Forelimb muscle (tissue), 1 donor: ENCODE data around the gene PON1. TPM values are rescaled to one million over a fixed set of nuclear protein-coding genes. Genes with fewer than 3 reads are reported as not detected.

ENCODE experiments used
- DNase-seq: peaks from one replicate; pipeline ENCODE4 v3.0.0-alpha.2; 2013; ENCODE audit warnings: low read depth
- polyA plus RNA-seq: library from polyadenylated mRNA; unstranded; fragments of 120-200 nt; gene quantifications from one replicate; pipeline ENCODE4 v1.2.1, GENCODE V29; 2013; ENCODE audit not compliant: insufficient read length

PON1 gene
- polyA plus RNA-seq, 1 donor: 0.47 TPM

DNA sequence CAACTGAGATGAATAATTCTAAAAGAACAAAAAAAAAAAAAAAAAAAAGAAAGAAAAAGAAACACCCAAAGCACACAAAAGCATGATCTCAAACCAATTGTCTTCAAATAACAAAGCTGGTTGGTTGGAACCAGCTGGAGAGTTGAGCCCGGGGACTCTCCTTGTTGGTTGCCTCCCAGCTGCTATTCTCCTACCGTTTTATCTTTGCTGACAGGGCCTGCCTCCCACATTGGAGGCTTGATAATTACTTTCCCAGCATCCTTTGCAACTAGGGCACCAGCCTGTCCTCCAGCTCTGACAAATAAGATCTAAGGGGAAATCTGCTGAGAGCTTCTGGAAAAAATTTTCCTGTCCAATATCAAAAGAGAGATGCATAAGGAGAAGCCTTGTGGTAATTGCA lies 6.8 kb downstream of the PON1 start:
- DNase-seq: no peak

DNA sequence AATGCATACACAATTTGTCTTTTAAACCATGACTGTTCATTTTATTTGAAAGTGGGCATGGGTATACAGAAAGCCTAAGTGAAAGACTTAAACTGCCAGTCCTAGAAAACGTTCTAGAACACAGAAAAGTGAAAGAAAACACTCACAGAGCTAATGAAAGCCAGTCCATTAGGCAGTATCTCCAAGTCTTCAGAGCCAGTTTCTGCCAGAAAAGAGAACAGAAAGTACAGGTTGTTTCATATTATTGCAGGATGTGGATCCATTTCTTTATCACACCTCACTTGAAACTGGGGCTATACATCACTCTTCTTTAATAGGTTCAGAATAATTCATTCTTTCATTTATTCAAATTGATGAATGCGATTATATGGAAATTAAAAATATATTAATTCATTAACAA lies 7.7 kb downstream of the PON1 start:
- no peak for DNase-seq

DNA sequence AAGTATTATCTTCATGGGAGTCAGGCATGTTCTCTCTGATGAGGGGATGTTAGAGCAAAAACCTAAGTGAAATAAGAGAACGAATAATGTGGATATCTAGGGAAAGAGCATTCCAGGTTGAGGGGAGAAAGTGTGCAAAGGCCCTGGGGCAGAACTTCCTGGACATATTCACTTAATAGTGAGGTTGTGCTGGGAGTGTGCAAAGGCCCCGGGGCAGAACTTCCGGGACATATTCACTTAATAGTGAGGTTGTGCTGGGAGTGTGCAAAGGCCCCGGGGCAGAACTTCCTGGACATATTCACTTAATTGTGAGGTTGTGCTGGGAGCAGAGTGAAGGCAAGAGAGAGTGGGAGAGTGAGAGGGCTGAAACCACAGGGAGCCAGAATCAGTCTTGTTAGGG lies 11.8 kb downstream of the PON1 start:
- no peak for DNase-seq

DNA sequence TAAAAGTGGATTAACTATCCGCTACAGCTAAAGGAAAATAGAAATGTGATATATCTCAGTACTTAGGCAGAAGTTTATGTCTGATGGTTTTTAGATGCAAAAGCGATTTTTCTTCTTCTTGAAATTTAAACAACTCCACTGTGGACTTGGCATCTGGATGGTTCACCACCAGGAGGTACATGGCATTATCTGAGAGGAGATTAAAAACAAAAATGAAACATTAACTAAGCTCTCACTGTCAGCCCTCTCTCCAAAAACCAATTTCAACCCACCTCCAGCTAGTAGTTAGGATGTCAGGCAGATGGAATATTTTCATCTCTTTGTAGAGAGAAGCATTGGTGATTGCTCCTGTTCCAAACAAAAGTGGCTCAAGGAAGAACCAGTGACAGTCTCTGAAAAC lies 12.9 kb downstream of the PON1 start:
- no peak for DNase-seq

DNA sequence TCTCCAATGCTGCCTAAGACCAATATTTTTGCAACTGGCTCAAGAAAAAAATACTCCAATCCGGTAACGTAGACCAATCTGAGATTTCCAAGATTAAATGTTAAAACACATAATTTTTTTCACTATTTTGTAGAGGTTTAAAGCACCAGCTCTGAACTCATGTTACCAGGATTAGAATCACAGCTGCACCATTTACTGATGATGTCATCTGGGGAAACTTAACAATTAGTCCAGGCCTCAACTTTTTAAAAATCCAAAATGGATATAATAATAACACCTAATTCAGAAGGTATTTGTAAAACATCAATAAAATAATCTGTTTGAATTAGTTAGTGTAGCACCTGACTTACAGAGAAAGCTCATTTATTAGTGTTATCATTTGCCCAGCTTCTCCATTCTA lies 14.4 kb downstream of the PON1 start:
- DNase-seq: no peak

DNA sequence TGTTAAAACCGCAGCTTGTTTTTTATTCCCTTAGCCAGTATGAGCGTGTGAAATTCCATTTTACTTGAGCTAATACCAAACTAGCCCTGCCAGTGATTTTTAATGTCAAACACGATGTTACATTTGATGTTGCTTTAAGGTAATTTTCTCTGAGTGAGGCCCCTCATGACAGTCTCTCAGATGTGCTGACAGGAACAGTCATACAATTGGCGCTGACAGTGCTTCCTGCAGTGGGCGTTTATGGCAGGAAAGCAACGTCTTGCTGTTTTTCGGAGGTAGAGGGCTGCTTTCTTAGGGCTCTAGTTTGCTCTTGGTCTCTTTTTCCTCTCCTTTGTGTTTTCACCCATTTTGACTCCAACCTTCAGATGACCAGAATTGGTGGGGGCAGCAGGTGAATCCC lies 19.3 kb downstream of the PON1 start:
- no peak for DNase-seq

DNA sequence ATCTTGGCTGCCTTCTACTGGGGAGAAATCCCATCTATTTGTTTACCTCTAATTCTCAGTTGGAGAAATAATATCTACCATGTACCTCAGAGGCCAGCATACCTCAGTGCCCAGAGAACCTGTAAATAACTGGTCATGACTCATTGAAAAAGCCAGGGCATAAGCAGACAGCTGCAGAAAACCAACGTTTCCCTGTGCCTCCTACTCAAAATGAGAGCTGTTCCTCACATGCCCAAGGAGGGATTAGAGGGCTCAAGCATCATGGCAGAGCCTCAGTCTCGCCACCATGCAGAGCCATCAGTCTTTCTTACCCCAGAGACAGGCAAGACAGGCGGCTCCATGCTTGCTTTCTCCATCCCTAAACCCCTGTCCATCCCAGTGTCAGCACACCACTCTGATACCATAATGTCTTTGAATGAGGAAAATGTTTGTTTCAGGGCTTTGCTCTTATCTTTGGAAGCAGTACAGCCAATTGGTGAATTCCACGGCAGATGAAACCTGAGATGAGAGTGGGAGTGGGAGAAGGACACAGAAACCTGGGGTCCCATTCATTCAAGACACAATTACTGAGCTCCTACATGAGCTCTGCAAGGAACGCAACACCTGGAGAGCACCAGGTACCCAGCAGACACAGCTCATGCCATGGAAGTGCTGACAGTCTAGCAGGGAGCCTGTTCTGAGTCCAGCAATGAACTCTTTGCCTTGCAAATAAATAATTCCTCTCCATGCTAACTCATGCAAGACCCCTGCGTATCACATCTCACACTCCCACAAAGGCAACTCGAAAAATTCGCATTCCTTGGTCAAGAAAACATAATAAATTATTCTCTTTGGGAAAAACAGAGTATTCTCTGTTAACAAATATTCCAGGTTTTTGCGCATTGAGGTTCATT lies 21.1 kb downstream of the PON1 start:
- DNase-seq: no peak

DNA sequence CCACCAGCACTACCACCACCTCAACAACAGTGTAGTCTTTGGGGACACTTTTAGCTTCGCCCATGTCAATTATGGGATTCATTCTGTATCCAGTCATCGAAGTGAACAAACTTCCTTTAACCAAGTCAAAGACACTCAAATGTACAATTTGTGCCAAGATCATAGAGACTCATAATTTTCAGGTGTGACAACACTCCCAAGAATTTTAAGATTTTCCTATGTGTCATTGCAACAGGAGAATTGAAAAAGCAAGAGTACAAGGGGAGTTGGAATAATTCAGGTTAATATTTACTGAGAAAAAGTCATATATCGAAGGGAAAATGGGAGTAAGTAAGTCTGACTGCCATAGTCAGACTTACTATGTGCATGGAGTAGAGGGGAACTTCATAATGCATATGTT lies 26.2 kb downstream of the PON1 start:
- DNase-seq: no peak

DNA sequence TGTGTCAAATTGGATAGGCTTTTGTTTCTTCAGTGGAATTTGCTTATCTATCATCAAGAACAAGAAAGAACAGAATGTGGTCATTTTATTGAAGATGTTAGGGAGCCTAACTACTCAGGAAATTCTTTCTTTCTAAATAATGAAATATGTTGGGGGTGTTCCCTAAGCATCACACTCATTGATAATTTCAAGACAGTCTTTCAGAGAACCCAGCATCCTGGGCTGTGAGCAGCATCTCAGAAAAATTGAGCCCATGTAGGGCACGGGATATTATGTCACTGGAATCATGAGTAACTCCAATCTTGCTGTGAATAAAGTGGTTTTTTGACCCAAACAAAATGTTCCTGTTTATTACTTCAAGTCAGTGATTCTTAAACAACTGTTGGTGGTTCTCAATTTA lies 27.3 kb downstream of the PON1 start:
- no peak for DNase-seq

DNA sequence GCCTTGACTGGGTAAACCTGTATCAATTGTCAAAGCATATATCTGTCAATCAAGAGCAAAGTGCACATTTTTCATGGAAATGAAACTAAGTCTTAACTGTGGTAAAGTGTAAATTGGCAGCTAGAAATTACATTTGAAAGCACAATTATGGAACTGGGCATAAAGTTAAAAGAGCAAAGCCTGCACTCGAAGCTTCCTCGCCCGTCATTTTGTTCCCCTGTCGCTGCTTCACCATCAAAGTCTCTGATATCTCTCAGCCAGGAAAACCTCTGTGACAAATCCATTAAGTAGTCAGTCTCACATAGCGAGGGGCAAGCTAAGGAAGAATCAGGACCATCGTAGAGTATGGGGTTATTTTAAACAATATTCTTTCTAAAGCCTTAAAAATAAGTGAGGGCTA lies 27.9 kb downstream of the PON1 start:
- DNase-seq: no peak

DNA sequence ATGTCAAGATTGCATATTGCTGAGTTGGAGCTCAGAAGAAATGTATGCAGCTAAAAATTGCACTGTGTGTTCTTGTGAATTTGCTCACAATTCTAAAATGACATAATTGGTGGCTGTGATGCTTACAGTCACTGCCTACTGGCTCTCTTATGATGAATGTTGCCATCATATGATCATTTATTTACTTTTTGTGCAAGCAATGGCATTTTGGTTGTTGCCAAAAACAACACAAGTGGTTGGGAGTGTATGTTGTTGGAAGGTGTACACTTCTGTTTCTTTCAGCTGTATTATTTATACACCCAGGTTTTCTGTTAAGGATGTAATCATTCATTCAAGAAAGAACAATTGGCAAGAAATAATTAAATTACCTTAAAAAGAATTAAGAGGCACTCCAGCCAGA lies 28.9 kb downstream of the PON1 start:
- no peak for DNase-seq

DNA sequence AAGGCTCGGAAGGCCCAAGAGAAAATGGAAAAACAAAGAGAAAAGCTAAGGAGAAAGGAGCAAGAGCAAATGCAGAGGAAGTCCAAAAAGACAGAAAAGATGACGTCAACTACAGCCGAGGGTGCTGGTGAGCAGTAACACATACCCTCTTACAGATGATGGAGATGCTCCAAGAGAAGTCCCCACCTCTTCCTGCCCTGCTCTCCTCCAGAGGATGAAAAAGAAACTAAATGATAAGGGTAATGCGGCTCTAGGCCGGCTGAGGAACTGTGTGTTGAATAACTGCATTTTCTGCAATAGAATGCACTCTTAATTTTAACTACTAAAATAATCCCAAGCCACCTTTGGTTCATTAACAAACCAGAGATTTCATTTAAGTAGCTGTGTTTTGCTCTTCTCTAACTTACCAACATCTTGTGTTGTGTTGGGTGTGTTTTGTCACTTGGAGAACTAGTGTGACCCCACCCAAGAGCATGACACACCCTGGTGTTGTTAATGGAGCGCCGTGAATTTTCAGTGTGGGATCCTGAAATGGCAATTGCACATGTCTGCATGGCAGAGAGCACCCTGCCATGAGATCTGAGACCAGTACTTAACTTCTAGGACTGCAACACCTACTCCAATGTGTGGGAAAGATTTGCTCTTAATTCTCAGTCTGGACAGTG lies 34.0 kb downstream of the PON1 start:
- DNase-seq: no peak

DNA sequence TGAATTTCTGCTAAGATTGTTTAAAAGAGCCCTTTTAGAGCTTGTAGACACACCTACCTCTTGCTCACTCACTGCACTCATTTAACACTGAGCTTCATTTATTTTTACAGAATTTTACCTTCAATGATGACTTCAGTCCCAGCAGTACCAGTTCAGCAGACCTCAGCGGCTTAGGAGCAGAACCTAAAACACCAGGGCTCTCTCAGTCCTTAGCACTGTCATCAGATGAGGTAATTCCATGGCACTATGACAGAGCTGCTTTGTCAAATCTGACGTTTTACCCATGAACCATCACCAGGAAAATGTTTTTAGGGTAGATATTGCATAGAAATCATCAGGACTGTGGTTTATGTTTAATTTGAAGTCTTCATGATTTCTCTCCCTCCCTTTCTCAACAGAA lies 38.2 kb downstream of the PON1 start:
- no peak for DNase-seq

DNA sequence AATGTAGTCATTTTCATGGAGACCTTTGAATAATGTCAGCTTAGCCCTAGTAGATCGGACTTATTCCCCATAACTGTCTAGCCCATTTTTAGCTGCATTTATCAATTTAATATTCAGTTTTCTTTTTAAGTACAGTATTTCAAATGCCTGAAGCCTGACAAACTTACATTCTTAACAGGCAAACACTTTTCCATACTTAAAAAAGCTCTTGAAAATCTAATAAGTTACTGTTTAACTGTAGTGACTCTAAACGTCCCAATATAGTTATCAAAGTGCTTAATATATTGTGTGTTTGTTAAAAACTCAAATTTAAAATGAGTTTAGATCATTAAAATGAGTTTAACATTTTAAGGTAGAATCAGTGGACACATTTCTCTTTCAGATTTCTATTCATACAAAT lies 44.9 kb downstream of the PON1 start:
- no peak for DNase-seq

DNA sequence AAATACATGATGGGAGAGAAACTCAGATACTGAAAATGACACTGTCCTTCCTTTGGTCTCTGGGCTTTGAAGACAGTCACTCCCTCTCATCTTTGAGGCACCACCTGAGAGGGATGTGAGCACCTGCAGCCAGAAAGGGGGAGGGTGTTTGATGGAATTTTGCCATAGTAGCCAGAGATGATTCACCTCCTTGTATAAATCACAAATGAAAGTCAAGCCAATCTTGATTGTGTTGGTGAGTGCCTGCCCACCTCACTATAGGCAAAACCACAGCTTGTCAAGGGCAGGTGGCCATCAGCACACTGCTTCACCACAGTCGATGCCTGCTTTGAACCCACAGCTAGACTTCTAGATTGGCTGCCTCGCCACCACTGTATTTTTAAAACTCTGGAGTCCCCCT lies 48.2 kb downstream of the PON1 start:
- no peak for DNase-seq

DNA sequence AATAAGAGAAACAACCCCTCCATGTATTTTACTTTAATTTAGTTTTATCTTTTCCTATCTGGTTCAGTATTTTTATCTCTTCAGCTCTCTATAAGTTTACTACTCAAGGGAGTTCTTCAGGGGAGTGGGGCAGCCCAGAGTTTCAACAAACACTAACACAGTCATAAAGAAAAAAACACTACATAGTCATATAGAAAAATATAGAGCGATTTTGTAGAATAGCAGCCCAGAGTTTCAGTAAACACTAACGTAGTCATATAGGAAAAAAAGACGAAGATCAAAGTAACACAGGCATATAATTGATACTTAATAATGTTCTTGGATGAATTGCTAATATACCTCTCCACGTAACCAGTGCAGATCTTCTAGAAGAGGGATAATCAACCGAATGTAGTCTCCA lies 54.7 kb downstream of the PON1 start:
- no peak for DNase-seq

DNA sequence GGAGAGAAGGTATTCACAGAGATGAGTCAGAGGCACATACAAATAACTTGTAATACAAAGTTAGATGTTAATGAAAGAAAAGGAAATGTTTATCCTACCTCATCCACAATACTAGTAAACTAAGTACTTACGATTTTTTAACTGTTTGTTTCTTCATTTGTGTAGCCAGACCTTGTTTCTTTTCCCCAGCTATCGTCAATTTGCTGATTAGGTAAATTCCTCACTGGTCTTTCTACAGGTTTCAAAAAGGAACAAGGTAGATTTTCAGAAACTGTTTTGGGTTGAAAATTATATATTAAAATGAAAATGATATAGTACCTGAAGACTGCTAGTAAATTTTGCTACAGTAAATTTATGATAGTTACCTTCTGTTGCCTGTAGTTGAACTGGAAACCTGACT lies 56.6 kb downstream of the PON1 start:
- no peak for DNase-seq

DNA sequence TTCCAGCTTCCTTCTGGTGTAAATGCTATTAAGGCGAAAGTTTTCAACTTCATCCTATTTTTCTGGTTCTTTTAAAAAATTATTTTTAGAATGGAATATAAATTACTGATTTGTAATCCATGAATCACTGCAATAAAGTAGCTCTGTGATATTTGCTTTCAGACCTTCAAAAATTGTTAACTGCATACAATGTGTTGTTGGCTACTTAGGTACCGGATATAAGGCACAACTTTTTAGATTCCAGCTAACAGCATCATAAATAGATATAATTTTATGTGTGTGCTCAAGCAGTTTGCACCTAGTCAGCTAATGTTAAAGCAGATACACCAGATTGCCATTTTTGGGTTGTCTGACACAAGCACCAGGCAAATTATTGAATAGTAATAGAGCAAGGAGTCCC lies 58.7 kb downstream of the PON1 start:
- no peak for DNase-seq

DNA sequence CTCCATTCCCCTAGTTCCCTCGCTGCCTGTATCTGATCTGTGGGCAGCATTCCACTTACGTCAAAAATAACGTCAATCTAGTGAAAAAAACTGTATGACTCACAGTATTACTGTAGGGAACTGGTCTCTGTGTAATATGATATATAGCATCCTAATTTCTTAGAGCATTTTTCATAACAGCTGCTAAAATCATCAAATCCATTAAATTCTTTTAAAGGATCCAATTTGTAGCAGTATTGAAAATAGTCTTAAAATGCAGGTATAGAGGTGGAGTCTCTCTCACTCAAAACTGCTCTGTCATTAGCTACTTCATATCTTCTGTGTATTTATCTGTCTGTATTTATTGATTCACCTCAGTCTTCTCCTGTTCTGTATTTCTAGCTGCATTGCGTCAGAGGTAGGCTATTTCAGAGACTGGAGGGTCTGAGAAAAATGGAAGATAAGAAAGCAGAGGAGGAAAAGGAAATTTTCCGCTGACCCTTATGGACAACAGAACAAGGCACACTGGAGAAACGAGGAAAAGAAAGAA lies 59.9 kb downstream of the PON1 start:
- no peak for DNase-seq

DNA sequence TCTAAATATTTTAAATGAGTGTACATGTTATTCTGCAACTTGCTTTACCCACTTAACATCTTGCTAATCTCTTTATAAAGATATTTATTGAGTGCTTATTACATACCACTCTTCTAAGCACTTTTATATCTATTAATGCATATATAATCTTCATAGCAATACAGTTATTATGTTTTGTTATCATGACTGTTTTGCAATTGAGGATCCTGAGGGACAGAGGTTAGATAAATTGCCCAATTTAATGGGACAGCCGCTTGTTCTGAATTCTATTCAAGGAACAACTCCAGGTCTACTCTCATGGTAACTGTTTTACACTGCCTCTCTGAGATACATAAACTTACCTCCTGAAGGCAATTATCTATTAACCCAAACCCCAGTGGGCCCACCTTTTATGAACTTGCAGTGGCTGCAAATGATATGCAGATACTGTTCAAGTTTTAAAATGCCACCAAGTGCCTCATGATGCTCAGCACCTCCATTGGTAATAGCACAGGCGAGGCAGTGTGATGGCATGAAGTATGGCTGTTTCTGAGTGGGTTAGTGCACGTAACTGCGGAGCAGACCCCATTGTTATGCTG lies 60.5 kb downstream of the PON1 start:
- no peak for DNase-seq

DNA sequence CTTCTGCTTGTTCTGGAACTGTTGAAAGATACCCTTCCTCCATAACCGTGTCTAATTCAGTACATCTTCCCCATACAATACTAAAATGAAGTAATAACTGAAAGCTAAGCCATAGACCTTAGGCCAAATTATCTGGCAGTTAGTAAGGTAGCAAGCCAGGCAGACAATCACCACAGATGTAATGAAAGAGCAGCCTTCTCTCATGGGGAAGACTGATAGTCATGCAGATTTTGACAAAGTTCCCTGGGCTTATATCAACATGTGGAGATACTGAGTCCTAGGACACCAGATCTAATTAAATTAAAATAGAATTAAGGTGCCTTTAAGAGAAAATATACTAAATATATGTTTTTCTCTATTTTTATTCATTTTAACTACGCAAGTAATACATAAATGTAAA lies 61.5 kb downstream of the PON1 start:
- no peak for DNase-seq

DNA sequence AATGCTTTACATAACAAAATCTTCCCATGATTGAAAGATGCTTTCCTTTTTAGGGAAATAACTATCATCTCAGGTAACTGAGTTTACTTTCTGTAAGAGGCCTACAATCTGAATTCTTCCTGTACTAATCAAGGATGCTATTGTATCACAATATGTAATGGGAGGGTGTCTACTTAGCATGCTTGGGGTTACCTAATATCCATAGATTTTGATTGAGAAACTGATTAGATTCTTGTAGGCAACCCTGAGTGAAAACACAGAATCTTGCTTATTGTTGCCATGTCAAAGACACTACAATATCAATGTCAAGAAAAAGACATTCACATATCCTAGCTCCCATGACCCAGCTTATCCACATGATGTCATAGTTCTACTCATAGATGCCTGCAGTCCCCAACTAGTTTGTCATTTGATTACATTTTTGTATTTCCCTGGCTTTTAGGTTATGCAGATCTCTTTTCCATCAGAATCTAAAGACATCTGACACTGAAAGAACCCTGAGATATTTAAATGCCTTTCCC lies 62.4 kb downstream of the PON1 start:
- DNase-seq: no peak

DNA sequence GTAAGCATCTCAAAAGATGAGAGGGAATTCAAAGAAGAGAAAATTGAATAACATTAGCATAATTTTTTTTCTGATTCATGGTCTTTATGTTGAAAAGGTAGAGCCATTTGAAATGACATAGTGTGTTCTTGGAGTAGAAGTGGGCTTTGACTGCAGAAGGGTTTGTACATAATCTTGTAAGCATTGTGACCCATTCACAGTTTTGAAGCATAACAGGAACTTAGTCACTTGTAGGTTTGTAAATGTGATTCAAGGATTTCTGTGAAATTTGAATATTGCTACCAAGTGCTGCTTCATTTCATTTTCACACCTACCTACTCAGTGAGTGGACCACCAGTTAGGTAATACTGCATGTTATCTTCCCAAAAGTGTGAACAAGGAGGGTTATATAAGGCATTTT lies 68.6 kb downstream of the PON1 start:
- no peak for DNase-seq
